Measurements from ENCODE around the gene SYNPO2. TPM values are rescaled to one million over a fixed set of nuclear protein-coding genes. Genes with fewer than 3 reads are reported as not detected.
"Not testable (repeated sequence)": the region's sequence is repeated elsewhere in the genome, so short reads cannot be mapped to it uniquely, and the experiment has no call there.

Gene SYNPO2
- total RNA-seq, 3 donors from 2014 or later (not counting 1 experiment from before 2014, with no cell fraction given): 0.18 to 0.85 (median 0.56) TPM

- intact Hi-C loops (cut with micrococcal nuclease): loop anchor here (10.0 kb wide), 2 partner anchors 453 to 1013 kb away; no protein-coding TSS in a partner anchor
- no peaks in the 10 kb centered on the region for H3K36me3 ChIP-seq (ENCODE audit: control insufficient read depth, insufficient read depth, low read length)
- H3K4me1 ChIP-seq (ENCODE audit: control insufficient read depth, insufficient read depth, low read length): peaks cover 3% of the 10 kb centered on the region
- no peak for ATAC-seq
- no peak overlapping the region for H3K27ac ChIP-seq (ENCODE audit: low read length)
- no peaks in the 10 kb centered on the region for H3K9me3 ChIP-seq (ENCODE audit: control insufficient read depth, insufficient read depth, low read length)
- H3K27ac Mint-ChIP-seq: no peak overlapping the region
- TF ChIP-seq, protein P1, sequence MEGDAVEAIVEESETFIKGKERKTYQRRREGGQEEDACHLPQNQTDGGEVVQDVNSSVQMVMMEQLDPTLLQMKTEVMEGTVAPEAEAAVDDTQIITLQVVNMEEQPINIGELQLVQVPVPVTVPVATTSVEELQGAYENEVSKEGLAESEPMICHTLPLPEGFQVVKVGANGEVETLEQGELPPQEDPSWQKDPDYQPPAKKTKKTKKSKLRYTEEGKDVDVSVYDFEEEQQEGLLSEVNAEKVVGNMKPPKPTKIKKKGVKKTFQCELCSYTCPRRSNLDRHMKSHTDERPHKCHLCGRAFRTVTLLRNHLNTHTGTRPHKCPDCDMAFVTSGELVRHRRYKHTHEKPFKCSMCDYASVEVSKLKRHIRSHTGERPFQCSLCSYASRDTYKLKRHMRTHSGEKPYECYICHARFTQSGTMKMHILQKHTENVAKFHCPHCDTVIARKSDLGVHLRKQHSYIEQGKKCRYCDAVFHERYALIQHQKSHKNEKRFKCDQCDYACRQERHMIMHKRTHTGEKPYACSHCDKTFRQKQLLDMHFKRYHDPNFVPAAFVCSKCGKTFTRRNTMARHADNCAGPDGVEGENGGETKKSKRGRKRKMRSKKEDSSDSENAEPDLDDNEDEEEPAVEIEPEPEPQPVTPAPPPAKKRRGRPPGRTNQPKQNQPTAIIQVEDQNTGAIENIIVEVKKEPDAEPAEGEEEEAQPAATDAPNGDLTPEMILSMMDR (IDR thresholded peaks at IDR 0.05): no peak
- H3K4me3 ChIP-seq (ENCODE audit: low read length): no peak overlapping the region
- WGBS (ENCODE audit: insufficient coverage): no CpG with 5 or more reads among the region's 2 CpGs
- H3K4me3 Mint-ChIP-seq: no peak overlapping the region
- no peaks in the 10 kb centered on the region for H3K4me1 Mint-ChIP-seq
- H3K27me3 ChIP-seq (ENCODE audit: control insufficient read depth, insufficient read depth, low read length): no peaks in the 10 kb centered on the region
- no peaks in the 10 kb centered on the region for H3K36me3 Mint-ChIP-seq
- H3K27me3 Mint-ChIP-seq (ENCODE audit: low read depth in 2 of 2): peaks cover 0 to 2% of the 10 kb centered on the region in 2 donors
- H3K9me3 Mint-ChIP-seq: no peaks in the 10 kb centered on the region
- DNase-seq: no peak
Observed at GRCh38 chr4:119041396-119041795, 152.7 kb downstream of the SYNPO2 start.

DNA sequence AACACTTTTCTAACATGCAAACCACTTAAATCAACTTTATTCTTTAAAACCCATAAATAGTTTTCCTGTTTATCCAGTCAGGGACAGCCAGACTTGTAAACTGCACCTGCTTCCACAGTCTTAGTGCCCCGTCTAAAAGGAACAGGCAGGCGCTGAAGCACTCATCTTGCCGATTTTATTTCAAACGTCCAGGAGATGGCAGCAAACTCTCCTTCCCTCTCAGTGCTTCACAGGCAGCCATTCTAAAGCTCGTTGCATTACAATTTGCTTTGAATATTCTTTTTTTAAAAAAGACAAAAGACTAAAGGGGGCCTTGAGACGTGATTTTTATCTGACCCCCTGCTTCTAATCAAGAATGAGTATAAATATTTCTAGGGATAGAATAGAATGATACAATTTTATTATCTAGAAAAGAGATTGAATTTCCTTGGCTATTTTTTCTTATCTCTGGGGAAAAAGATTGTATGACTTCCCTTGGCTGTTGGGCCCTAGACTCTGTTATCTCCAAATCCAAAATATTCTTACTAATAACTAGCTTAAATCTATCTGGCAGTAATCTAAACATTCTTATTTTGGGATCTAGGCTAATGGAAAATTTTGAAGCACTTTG lies 153.4 kb downstream of the SYNPO2 start:
- Histone ChIP-seq H3K4me3 (ENCODE audit: low read length) (no peak overlapping the region), H3K36me3 (ENCODE audit: control insufficient read depth, insufficient read depth, low read length) (no peaks in the 10 kb centered on the region), H3K4me1 (ENCODE audit: control insufficient read depth, insufficient read depth, low read length) (peaks cover 3% of the 10 kb centered on the region), H3K27me3 (ENCODE audit: control insufficient read depth, insufficient read depth, low read length) (no peaks in the 10 kb centered on the region), H3K9me3 (ENCODE audit: control insufficient read depth, insufficient read depth, low read length) (no peaks in the 10 kb centered on the region), H3K27ac (ENCODE audit: low read length) (no peak overlapping the region)
- H3K27ac Mint-ChIP-seq: no peak overlapping the region
- no peaks in the 10 kb centered on the region for H3K4me1 Mint-ChIP-seq
- ATAC-seq (peak; percentile 80 to 89 (median 88)), DNase-seq (peak in 1 of 2 donors; percentile 85)
- no peaks in the 10 kb centered on the region for H3K9me3 Mint-ChIP-seq
- H3K4me3 Mint-ChIP-seq: no peak overlapping the region
- intact Hi-C loops (cut with micrococcal nuclease): loop anchor here (1.0 to 10.0 kb wide), 3 partner anchors 244 to 1013 kb away; no protein-coding TSS in a partner anchor
- H3K36me3 Mint-ChIP-seq: no peaks in the 10 kb centered on the region
- peaks cover 0 to 2% of the 10 kb centered on the region in 2 donors for H3K27me3 Mint-ChIP-seq (ENCODE audit: low read depth in 2 of 2)
- TF ChIP-seq, protein P1 (IDR thresholded peaks at IDR 0.05): peak; percentile 71
- WGBS (ENCODE audit: insufficient coverage): 3% methylated on average over 5 of the region's 6 CpGs

DNA sequence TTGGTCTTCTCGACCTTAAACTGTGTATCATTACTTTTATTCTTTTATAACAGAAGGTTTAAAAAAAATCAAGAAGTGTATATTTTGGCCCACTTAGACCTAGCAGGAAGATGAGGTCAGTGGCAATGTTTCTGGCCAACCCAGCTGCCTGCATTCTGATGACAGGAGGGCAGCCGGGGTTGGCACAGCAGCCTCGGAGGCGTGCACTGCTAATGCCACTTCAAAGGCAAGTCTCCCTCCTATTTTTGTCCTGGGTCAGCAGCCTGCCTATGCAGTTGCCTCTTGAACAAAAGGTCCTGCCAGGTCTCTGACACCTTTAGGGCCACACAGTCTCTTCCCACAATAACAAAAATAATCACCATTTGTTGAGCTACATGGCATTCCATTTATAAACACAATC lies 157.6 kb downstream of the SYNPO2 start:
- H3K9me3 ChIP-seq (ENCODE audit: control insufficient read depth, insufficient read depth, low read length): no peaks in the 10 kb centered on the region
- H3K4me3 ChIP-seq (ENCODE audit: low read length): no peak overlapping the region
- WGBS (ENCODE audit: insufficient coverage): 40% methylated on average over 3 of the region's 4 CpGs
- Mint-ChIP-seq H3K27ac (no peak overlapping the region), H3K4me1 (no peaks in the 10 kb centered on the region), H3K27me3 (ENCODE audit: low read depth in 2 of 2) (peaks cover 7 to 8% of the 10 kb centered on the region in 2 donors), H3K36me3 (no peaks in the 10 kb centered on the region), H3K4me3 (no peak overlapping the region), H3K9me3 (no peaks in the 10 kb centered on the region)
- TF ChIP-seq, protein P1 (IDR thresholded peaks at IDR 0.05): no peak
- H3K27ac ChIP-seq (ENCODE audit: low read length): no peak overlapping the region
- ATAC-seq (peak in 1 of 3 donors; percentile 34), DNase-seq (no peak)
- peaks cover 3% of the 10 kb centered on the region for H3K4me1 ChIP-seq (ENCODE audit: control insufficient read depth, insufficient read depth, low read length)
- H3K36me3 ChIP-seq (ENCODE audit: control insufficient read depth, insufficient read depth, low read length): no peaks in the 10 kb centered on the region
- H3K27me3 ChIP-seq (ENCODE audit: control insufficient read depth, insufficient read depth, low read length): peaks cover 3% of the 10 kb centered on the region
- intact Hi-C loops (cut with micrococcal nuclease): loop anchor here (10.0 kb wide), 2 partner anchors 449 to 1009 kb away; no protein-coding TSS in a partner anchor

GRCh38 chr4:119047059-119047458 lies 158.4 kb downstream of the SYNPO2 start:
- not testable (repeated sequence) for H3K36me3 Mint-ChIP-seq; H3K4me1 Mint-ChIP-seq; H3K4me3 Mint-ChIP-seq; H3K9me3 ChIP-seq (ENCODE audit: control insufficient read depth, insufficient read depth, low read length); DNase-seq; H3K27me3 Mint-ChIP-seq (ENCODE audit: low read depth in 2 of 2); H3K27ac Mint-ChIP-seq; H3K4me1 ChIP-seq (ENCODE audit: control insufficient read depth, insufficient read depth, low read length); H3K27me3 ChIP-seq (ENCODE audit: control insufficient read depth, insufficient read depth, low read length); ATAC-seq; H3K9me3 Mint-ChIP-seq; H3K27ac ChIP-seq (ENCODE audit: low read length); H3K4me3 ChIP-seq (ENCODE audit: low read length); H3K36me3 ChIP-seq (ENCODE audit: control insufficient read depth, insufficient read depth, low read length)
- intact Hi-C loops (cut with micrococcal nuclease): loop anchor here (10.0 kb wide), 2 partner anchors 448 to 1008 kb away; no protein-coding TSS in a partner anchor
- WGBS (ENCODE audit: insufficient coverage): 92% methylated on average over 5 of the region's 5 CpGs

All from natural killer cell (primary cell).